HG02588 (cell line): ENCODE measurements around the gene BAHD1.
"Not testable (repeated sequence)": the region's sequence is repeated elsewhere in the genome, so short reads cannot be mapped to it uniquely, and the experiment has no call there.

Source experiments
- ATAC-seq: cut with Tn5 transposase; IDR thresholded peaks from one replicate; pipeline ENCODE4 v1.9.1; 2021; ENCODE audit warnings: mild to moderate bottlenecking, moderate library complexity; ENCODE audit not compliant: unreplicated experiment

The BAHD1 gene

DNA sequence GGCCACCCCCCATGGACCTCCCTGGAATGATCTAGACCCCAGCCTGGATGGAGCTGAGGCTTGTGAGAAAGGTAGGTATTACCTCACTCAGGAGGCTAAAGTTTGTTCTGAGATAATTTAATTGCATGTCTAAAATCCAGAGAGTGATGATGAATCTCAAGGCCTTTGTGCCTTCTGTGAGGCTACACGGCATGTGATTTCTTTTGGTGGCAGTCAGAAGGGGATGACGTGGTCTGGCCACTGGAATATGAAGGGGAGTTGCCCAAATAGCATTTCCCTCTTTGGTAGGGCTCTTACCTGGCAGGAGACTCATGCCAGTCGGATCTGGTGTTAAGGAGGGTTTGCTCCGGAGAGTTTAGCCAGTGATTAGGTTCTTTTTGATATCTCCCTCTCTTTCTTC, 2.5 kb downstream of the BAHD1 start:
- no peak for ATAC-seq

- no peak for ATAC-seq
These were observed 3.1 kb downstream of the BAHD1 start for GRCh38 chr15:40443846-40444245.

DNA sequence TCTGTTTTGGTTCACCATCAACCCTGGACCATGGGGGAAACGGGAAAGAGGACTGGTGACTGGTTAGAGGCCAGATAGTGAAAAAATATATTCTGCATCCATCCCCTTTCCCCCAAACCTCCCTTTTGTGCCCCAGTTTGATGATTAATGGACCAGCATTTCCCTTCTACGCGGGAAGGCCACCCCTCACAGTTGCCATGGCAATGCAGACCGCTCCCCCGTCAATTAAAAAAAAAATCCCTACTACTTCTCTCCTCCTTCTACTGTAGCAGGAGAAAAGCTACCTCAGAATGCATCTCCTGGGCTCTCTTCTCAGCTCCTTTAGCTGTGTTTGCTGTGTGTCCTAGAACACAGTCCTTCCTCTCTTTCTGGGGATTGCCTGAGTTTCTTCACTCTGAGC, 4.0 kb downstream of the BAHD1 start:
- no peak for ATAC-seq

DNA sequence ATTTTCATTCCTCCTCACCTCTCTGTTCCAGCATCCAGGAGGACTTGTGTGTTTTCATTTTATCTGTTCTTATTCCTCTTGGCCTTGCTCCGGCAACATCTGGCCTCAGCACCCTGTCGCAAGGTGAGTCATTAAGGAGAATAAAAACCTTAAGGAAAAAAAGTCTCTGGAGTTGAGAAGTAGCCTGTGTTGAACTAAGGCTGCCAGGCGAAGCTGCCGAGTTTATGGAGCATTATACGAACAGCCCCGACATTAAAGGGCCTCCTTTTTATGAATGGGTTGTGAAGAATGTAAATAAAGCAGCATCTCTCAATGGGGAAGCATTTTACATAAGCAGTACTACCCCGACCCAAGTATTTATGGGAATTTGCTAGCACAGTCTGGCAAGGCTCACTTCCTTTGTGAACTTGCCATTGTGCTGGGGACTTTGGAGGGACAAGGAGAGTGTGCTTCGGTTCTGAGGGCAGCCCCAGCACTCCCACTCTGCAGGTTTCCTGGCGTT, 4.7 kb downstream of the BAHD1 start:
- no peak for ATAC-seq

- no peak for ATAC-seq
These were observed 5.4 kb downstream of the BAHD1 start for GRCh38 chr15:40446144-40446543.

GRCh38 chr15:40448354-40448753, 7.6 kb downstream of the BAHD1 start:
- ATAC-seq: no peak

DNA sequence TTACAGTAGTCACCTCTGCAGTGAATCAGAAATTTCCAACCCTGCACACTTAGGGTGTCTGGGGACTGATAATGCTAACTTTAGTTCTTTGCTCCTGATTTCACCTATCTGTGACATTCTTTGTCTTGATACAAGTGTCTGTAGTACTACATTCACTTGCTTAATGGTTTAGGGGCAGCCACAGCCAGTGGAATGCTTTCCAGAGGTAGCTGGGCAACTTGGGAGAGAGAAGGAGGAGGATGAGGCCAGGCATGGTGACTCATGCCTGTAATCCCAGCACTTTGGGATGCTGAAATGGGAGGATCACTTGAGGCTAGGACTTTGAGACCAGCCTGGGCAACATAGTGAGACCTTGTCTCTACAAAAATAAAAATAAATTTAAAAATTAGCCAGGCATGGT, 8.5 kb downstream of the BAHD1 start:
- no peak for ATAC-seq

GRCh38 chr15:40450047-40450446, 9.3 kb downstream of the BAHD1 start:
- ATAC-seq: no peak

DNA sequence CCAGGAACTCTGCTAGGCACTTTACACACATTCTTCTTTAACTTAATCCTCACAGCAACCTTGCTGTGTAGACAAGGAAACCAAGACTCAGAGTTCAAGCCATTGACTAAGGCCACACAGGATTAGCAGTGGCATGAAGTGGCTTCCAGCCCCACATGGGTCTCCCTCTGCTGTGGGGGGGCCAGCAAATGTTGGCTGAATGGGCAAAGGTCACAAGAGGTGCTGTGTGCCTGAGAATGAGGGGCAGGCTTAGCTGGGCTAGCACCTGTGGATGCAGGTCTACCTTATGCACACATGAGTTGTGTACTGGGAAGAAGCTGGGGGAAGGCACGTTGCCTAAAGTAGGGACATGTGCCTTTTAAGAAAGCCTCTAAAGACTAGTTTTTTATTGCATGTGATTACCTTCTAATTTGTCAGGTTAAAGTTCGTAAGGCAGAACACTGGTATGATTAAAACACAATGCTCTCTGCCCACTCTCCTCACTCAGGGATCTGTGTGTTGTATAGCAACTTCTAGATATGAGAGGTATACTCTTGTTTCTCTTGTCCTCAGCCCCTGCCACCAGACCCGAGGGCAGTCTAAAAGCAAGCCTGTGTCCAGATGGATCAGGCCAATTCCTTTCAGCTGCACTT, 10.9 kb downstream of the BAHD1 start:
- ATAC-seq: no peak

- no peak for ATAC-seq
These were observed 11.7 kb downstream of the BAHD1 start for GRCh38 chr15:40452296-40453090.

GRCh38 chr15:40453941-40454340, 13.2 kb downstream of the BAHD1 start:
- ATAC-seq: not testable (repeated sequence)

DNA sequence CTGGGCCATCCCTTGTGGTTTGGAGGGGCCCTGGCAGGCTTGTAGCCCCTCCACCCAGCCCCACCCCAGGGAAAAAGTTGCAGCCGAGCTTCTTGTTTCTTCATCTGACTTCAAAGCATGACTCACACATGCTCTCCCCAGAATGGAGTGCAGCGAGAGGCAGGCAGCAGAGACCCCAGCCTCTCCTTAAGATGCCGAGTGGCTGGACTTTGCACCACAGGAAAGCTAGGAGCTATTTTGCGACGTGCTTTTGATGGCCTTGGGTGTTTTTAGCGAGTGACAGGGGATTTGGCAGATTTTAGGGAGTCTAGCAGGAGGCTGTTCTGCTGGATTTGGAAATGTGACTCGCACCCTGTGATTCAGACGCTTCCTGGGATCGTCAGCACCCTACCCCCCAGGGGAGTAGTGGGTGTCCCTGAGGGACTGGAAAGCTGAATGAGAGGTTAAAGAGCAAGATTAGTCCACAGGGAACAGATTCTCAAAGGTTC, 14.2 kb downstream of the BAHD1 start:
- ATAC-seq: no peak

- ATAC-seq: no peak
These were observed 15.6 kb downstream of the BAHD1 start for GRCh38 chr15:40456299-40456712.

DNA sequence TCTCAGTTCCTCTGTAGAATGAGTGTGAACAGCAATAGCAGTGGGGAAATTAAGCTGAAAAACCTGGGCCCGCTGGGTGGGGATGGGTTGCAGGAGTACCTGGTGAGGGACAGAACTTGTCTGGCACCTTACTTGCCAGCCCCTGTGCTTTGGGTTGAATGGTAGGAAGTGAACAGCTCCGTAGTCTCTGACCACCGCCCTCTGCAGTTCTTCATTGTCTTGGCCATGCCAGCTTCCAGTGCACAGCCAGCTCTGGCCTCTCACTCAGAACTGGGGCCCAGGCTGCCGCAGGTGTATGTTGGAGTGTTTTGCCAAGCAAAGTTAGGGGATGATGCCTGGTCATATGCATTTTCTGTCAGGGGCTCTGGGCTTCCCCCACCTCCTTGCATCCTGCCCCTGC, 16.0 kb downstream of the BAHD1 start:
- ATAC-seq: no peak

GRCh38 chr15:40458495-40459371, 18.0 kb downstream of the BAHD1 start:
- no peak for ATAC-seq

GRCh38 chr15:40459391-40460015, 18.8 kb downstream of the BAHD1 start:
- ATAC-seq: no peak

- ATAC-seq: no peak
These were observed 19.7 kb downstream of the BAHD1 start for GRCh38 chr15:40460404-40460803.

- ATAC-seq: no peak
These were observed 21.2 kb downstream of the BAHD1 start for GRCh38 chr15:40461958-40462357.

GRCh38 chr15:40463279-40463678, 22.5 kb downstream of the BAHD1 start:
- ATAC-seq: no peak

GRCh38 chr15:40463886-40464545, 23.3 kb downstream of the BAHD1 start:
- ATAC-seq: no peak
